BLaER1 (cell line): ENCODE measurements around the gene ARMC12.

Source experiments
- H3K27ac ChIP-seq: shearing (Covaris generic); formaldehyde crosslinking; 2 replicates; pipeline ENCODE4 v1.8.1; 2022
- H3K27me3 ChIP-seq: shearing (Covaris generic); formaldehyde crosslinking; 2 replicates; pipeline ENCODE4 v1.8.1; 2022
- H3K36me3 ChIP-seq: shearing (Covaris generic); formaldehyde crosslinking; 2 replicates; pipeline ENCODE4 v1.8.1; 2022
- H3K4me1 ChIP-seq: shearing (Covaris generic); formaldehyde crosslinking; 2 replicates; pipeline ENCODE4 v1.8.1; 2022
- H3K4me2 ChIP-seq: shearing (Covaris generic); formaldehyde crosslinking; 2 replicates; pipeline ENCODE4 v1.8.1; 2022
- H3K4me3 ChIP-seq: shearing (Covaris generic); formaldehyde crosslinking; 2 replicates; pipeline ENCODE4 v1.8.1; 2022
- H3K9ac ChIP-seq: shearing (Covaris generic); formaldehyde crosslinking; 2 replicates; pipeline ENCODE4 v1.8.1; 2022
- H3K9me3 ChIP-seq: shearing (Covaris generic); formaldehyde crosslinking; 2 replicates; pipeline ENCODE4 v1.8.1; 2022
- H4K20me1 ChIP-seq: shearing (Covaris generic); formaldehyde crosslinking; 2 replicates; pipeline ENCODE4 v1.8.1; 2022
- Cebpa-rat ChIP-seq: shearing (Covaris generic); IDR thresholded peaks from 2 replicates; pipeline ENCODE4 v1.8.1; 2022

ARMC12 gene

GRCh38 chr6:35769211-35769610 is 32.4 kb downstream of the ARMC12 start:
- no peaks in the 10 kb centered on the region for H3K27me3 ChIP-seq
- H3K9me3 ChIP-seq = no peaks in the 10 kb centered on the region
- H3K27ac ChIP-seq = no peak overlapping the region
- no peak overlapping the region for H3K9ac ChIP-seq
- no peak overlapping the region for H3K4me3 ChIP-seq
- H4K20me1 ChIP-seq = no peaks in the 10 kb centered on the region
- no peak for TF ChIP-seq Cebpa-rat
- no peaks in the 10 kb centered on the region for H3K36me3 ChIP-seq
- peaks cover 32% of the 10 kb centered on the region for H3K4me1 ChIP-seq
- no peak overlapping the region for H3K4me2 ChIP-seq

GRCh38 chr6:35771343-35771627 is 34.5 kb downstream of the ARMC12 start:
- Histone ChIP-seq H4K20me1 (no peaks in the 10 kb centered on the region), H3K9me3 (no peaks in the 10 kb centered on the region), H3K4me1 (peaks cover 39% of the 10 kb centered on the region), H3K27me3 (peaks cover 5% of the 10 kb centered on the region; the same call in 1 of the 2 replicates), H3K36me3 (no peaks in the 10 kb centered on the region), H3K9ac (no peak overlapping the region), H3K4me2 (peak overlapping the region; percentile 77), H3K4me3 (no peak overlapping the region), H3K27ac (peak overlapping the region; percentile 31; the same call in 1 of the 2 replicates)
- no peak for TF ChIP-seq Cebpa-rat

- Histone ChIP-seq H3K9ac (no peak overlapping the region), H3K27ac (peak overlapping the region; percentile 55; the same call in 1 of the 2 replicates), H3K4me2 (peak overlapping the region; percentile 60), H3K4me1 (peaks cover 47% of the 10 kb centered on the region), H3K36me3 (no peaks in the 10 kb centered on the region), H3K9me3 (no peaks in the 10 kb centered on the region), H3K4me3 (no peak overlapping the region), H3K27me3 (peaks cover 10% of the 10 kb centered on the region; the same call in 1 of the 2 replicates), H4K20me1 (no peaks in the 10 kb centered on the region)
- TF ChIP-seq Cebpa-rat = no peak
Measured at GRCh38 chr6:35774116-35774794, 37.4 kb downstream of the ARMC12 start.

- Histone ChIP-seq H3K9ac (no peak overlapping the region), H3K4me1 (peaks cover 44% of the 10 kb centered on the region), H3K4me3 (no peak overlapping the region), H3K36me3 (no peaks in the 10 kb centered on the region), H3K4me2 (no peak overlapping the region), H4K20me1 (no peaks in the 10 kb centered on the region), H3K9me3 (no peaks in the 10 kb centered on the region), H3K27ac (no peak overlapping the region), H3K27me3 (peaks cover 10% of the 10 kb centered on the region; the same call in 1 of the 2 replicates)
- no peak for TF ChIP-seq Cebpa-rat
Measured at GRCh38 chr6:35775031-35775430, 38.2 kb downstream of the ARMC12 start.

- Histone ChIP-seq H3K27ac (peak within 1 kb of the TSS; percentile 74), H3K27me3 (peaks cover 10% of the 10 kb centered on the region; the same call in 1 of the 2 replicates), H3K9me3 (no peaks in the 10 kb centered on the region), H3K4me3 (peak within 1 kb of the TSS; percentile 73), H3K4me2 (peak within 1 kb of the TSS; percentile 98), H3K9ac (peak within 1 kb of the TSS; percentile 77), H3K4me1 (peaks cover 29% of the 10 kb centered on the region), H4K20me1 (no peaks in the 10 kb centered on the region), H3K36me3 (no peaks in the 10 kb centered on the region)
- no peak for TF ChIP-seq Cebpa-rat
Measured at GRCh38 chr6:35776364-35777215, 39.8 kb downstream of the ARMC12 start, which contains the start of gene CLPSL2. CLPSL2 (plus strand) TSS chr6:35776598; CDS start chr6:35776619, 21 bp downstream.

GRCh38 chr6:35777356-35778102 is 40.7 kb downstream of the ARMC12 start:
- Histone ChIP-seq H3K9ac (no peak overlapping the region), H4K20me1 (no peaks in the 10 kb centered on the region), H3K4me1 (peaks cover 27% of the 10 kb centered on the region), H3K27me3 (peaks cover 10% of the 10 kb centered on the region; the same call in 1 of the 2 replicates), H3K36me3 (no peaks in the 10 kb centered on the region), H3K27ac (no peak overlapping the region), H3K4me3 (no peak overlapping the region), H3K4me2 (no peak overlapping the region), H3K9me3 (no peaks in the 10 kb centered on the region)
- no peak for TF ChIP-seq Cebpa-rat

GRCh38 chr6:35778437-35778836 is 41.6 kb downstream of the ARMC12 start:
- no peaks in the 10 kb centered on the region for H4K20me1 ChIP-seq
- H3K4me3 ChIP-seq = no peak overlapping the region
- no peak overlapping the region for H3K27ac ChIP-seq
- no peak overlapping the region for H3K4me2 ChIP-seq
- H3K9ac ChIP-seq = no peak overlapping the region
- H3K27me3 ChIP-seq = peaks cover 10% of the 10 kb centered on the region; the same call in 1 of the 2 replicates
- H3K36me3 ChIP-seq = no peaks in the 10 kb centered on the region
- no peaks in the 10 kb centered on the region for H3K9me3 ChIP-seq
- H3K4me1 ChIP-seq = peaks cover 22% of the 10 kb centered on the region
- TF ChIP-seq Cebpa-rat = no peak

- no peaks in the 10 kb centered on the region for H4K20me1 ChIP-seq
- H3K9me3 ChIP-seq = no peaks in the 10 kb centered on the region
- peaks cover 10% of the 10 kb centered on the region; the same call in 1 of the 2 replicates for H3K27me3 ChIP-seq
- H3K4me3 ChIP-seq = no peak within 1 kb of the TSS
- H3K4me2 ChIP-seq = no peak within 1 kb of the TSS
- no peak within 1 kb of the TSS for H3K27ac ChIP-seq
- no peak within 1 kb of the TSS for H3K9ac ChIP-seq
- H3K36me3 ChIP-seq = no peaks in the 10 kb centered on the region
- H3K4me1 ChIP-seq = peaks cover 12% of the 10 kb centered on the region; the same call in 1 of the 2 replicates
- no peak for TF ChIP-seq Cebpa-rat
Measured at GRCh38 chr6:35780719-35781118, 43.9 kb downstream of the ARMC12 start, which contains the start of gene CLPSL1. CLPSL1 (plus strand) TSS chr6:35781019; CDS start chr6:35781111, 92 bp downstream.

GRCh38 chr6:35781290-35781689 is 44.5 kb downstream of the ARMC12 start:
- Histone ChIP-seq H3K4me2 (no peak overlapping the region), H3K36me3 (no peaks in the 10 kb centered on the region), H3K27me3 (peaks cover 6% of the 10 kb centered on the region; the same call in 1 of the 2 replicates), H3K9ac (no peak overlapping the region), H3K27ac (no peak overlapping the region), H3K4me3 (no peak overlapping the region), H3K9me3 (no peaks in the 10 kb centered on the region), H3K4me1 (peaks cover 8% of the 10 kb centered on the region; the same call in 1 of the 2 replicates), H4K20me1 (no peaks in the 10 kb centered on the region)
- no peak for TF ChIP-seq Cebpa-rat
